HEK293T (cell line): Measurements from ENCODE around the gene ARMC3.

Source experiments
- ARNT ChIP-seq: fragments of 450-650 bp; IDR thresholded peaks from 2 replicates; pipeline ENCODE4 v1.6.1; 2017; ENCODE audit warnings: mild to moderate bottlenecking
- CTBP1 ChIP-seq: fragments of 450-650 bp; IDR thresholded peaks from 2 replicates; pipeline ENCODE4 v1.6.1; 2016; ENCODE audit warnings: borderline replicate concordance
- ELF4 ChIP-seq: fragments of 450-650 bp; IDR thresholded peaks from 2 replicates; pipeline ENCODE4 v1.6.1; 2017; ENCODE audit warnings: antibody characterized with exemption
- FOXA1 ChIP-seq: fragments of 450-650 bp; IDR thresholded peaks from 2 replicates; pipeline ENCODE4 v1.6.1; 2016; ENCODE audit warnings: mild to moderate bottlenecking
- FOXK2 ChIP-seq: fragments of 450-650 bp; IDR thresholded peaks from 2 replicates; pipeline ENCODE4 v1.6.1; 2016; ENCODE audit warnings: mild to moderate bottlenecking
- FOXM1 ChIP-seq: fragments of 450-650 bp; IDR thresholded peaks from 2 replicates; pipeline ENCODE4 v1.6.1; 2017; ENCODE audit warnings: mild to moderate bottlenecking, borderline replicate concordance
- HDGF ChIP-seq: fragments of 450-650 bp; IDR thresholded peaks from 2 replicates; pipeline ENCODE4 v1.6.1; 2017; ENCODE audit warnings: antibody characterized with exemption, borderline replicate concordance
- L3MBTL2 ChIP-seq: fragments of 450-650 bp; conservative IDR thresholded peaks from 2 replicates; pipeline ENCODE4 v1.6.1; 2016; ENCODE audit warnings: mild to moderate bottlenecking
- LEF1 ChIP-seq: fragments of 450-650 bp; IDR thresholded peaks from 2 replicates; pipeline ENCODE4 v1.6.1; 2017; ENCODE audit warnings: mild to moderate bottlenecking, borderline replicate concordance
- PKNOX1 ChIP-seq: fragments of 450-650 bp; IDR thresholded peaks from 2 replicates; pipeline ENCODE4 v1.6.1; 2016
- SP1 ChIP-seq: fragments of 450-650 bp; IDR thresholded peaks from 2 replicates; pipeline ENCODE4 v1.6.1; 2017
- SUZ12 ChIP-seq: fragments of 450-650 bp; IDR thresholded peaks from 2 replicates; pipeline ENCODE4 v1.6.1; 2016; ENCODE audit warnings: mild to moderate bottlenecking

DNA sequence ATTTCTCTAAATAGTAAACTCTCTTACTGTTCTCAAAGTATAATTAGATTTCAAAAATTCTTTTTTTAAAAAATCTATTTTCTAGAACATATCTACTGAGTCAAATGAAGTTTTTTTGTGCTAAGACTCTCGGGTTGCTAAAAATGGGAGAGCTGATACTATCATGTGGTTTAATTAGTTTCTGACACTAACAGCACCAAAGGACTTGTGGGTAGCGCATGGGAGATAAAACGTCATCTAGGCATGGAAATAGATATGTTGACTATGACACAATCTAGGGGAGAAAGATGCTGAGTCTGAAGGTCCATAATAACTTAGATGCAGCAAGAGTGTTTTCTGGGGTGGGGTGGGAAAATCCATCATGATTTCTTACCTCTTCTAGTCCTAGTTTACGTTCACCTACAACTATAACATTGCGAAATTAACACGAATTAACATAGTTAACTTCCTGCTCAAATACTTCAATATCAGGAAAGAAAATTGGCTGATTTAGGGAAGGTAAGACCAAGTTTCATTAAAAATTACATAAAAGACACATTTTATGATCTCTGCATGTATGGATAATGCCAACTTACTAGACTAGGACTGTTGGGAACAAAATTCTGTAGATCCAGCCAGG is 14.3 kb upstream of the ARMC3 start:
- TF ChIP-seq ELF4 (no peak), FOXA1 (no peak), L3MBTL2 (no peak), CTBP1 (no peak), FOXM1 (no peak), LEF1 (no peak), SUZ12 (no peak), SP1 (no peak), HDGF (no peak), ARNT (no peak), PKNOX1 (no peak), FOXK2 (no peak)
